ENCODE results near the gene DNAI7. TPM values are rescaled to one million over a fixed set of nuclear protein-coding genes. Genes with fewer than 3 reads are reported as not detected.
A peak's percentile ranks its signal among the peaks of the same experiment; 100 is the strongest.

DNAI7 gene
- total and polyA plus RNA-seq, 2 donors (not counting 1 experiment from before 2014, with no cell fraction given) = 0.62 TPM; not detected in 1

GRCh38 chr12:25063873-25064628 lies 130.9 kb downstream of the DNAI7 start:
- H3K4me1 Mint-ChIP-seq = peaks cover 68% of the 10 kb centered on the region
- WGBS (ENCODE audit: insufficient coverage) = 71% methylated on average over 1 of the region's 5 CpGs
- DNase-seq (no peak), ATAC-seq (ENCODE audit: low read depth) (no peak)
- intact Hi-C loops (cut with micrococcal nuclease) = no loop called here
- Histone ChIP-seq H3K4me2 (replicated peaks; ENCODE audit: low read depth, low read length, poor library complexity, severe bottlenecking) (no peak overlapping the region), H2AFZ (ENCODE audit: insufficient read depth, low read depth, low read length, poor library complexity, severe bottlenecking) (no peak overlapping the region), H3K27ac (ENCODE audit: low read length in 2 of 2) (peak overlapping the region in 1 of 2 donors; percentile 52), H3K79me2 (ENCODE audit: control insufficient read depth, insufficient read depth, low read length) (peaks cover 98% of the 10 kb centered on the region), H3K4me3 (ENCODE audit: control extremely low read depth in 1 of 5, extremely low read depth in 1 of 5, insufficient read depth in 1 of 5, low read depth in 2 of 5, low read length in 4 of 5) (no peak overlapping the region), H3K9me3 (ENCODE audit: control extremely low read depth in 1 of 3, control insufficient read depth in 2 of 3, insufficient read depth in 1 of 3, low read length in 2 of 3) (peaks cover 0 to 1% (median 0%) of the 10 kb centered on the region in 3 donors), H4K20me1 (ENCODE audit: control insufficient read depth, insufficient read depth, low read length, poor library complexity, severe bottlenecking) (peaks cover 67% of the 10 kb centered on the region), H3K9ac (ENCODE audit: low read length) (no peak overlapping the region), H3K36me3 (replicated peaks in 1 of 2; ENCODE audit: control extremely low read depth in 1 of 2, control insufficient read depth in 1 of 2, extremely low read depth in 1 of 2, insufficient read depth in 2 of 2, low read length in 1 of 2) (peaks cover 3 to 66% of the 10 kb centered on the region in 2 experiments), H3K4me1 (ENCODE audit: control insufficient read depth in 2 of 2, insufficient read depth in 2 of 2, low read length in 2 of 2) (peaks cover 38 to 44% of the 10 kb centered on the region in 2 donors), H3K27me3 (replicated peaks in 1 of 4; ENCODE audit: control extremely low read depth in 1 of 4, control insufficient read depth in 3 of 4, insufficient read depth in 4 of 4, low read length in 3 of 4) (no peaks in the 10 kb centered on the region)
- no peaks in the 10 kb centered on the region for H3K9me3 Mint-ChIP-seq (ENCODE audit: insufficient read depth)
- H3K27me3 Mint-ChIP-seq = no peaks in the 10 kb centered on the region
- H3K27ac Mint-ChIP-seq = peak overlapping the region; percentile 73
- no peak overlapping the region for H3K4me3 Mint-ChIP-seq
- POLR2A ChIA-PET = interaction anchor here (0.5 kb wide), 1 partner anchor 66 kb away, joined by 3 read pairs; no protein-coding TSS in a partner anchor
- CTCF ChIA-PET = no interaction called here
- no peak for TF ChIP-seq CTCF (IDR thresholded peaks at IDR 0.05)
- TF ChIP-seq EZH2 (IDR thresholded peaks at IDR 0.05; ENCODE audit: borderline replicate concordance, insufficient read depth, low read depth, low read length, poor library complexity, severe bottlenecking) = no peak

- Histone ChIP-seq H3K4me2 (replicated peaks; ENCODE audit: low read depth, low read length, poor library complexity, severe bottlenecking) (peak overlapping the region; percentile 86), H3K4me1 (ENCODE audit: control insufficient read depth in 2 of 2, insufficient read depth in 2 of 2, low read length in 2 of 2) (peaks cover 63 to 71% of the 10 kb centered on the region in 2 donors), H3K36me3 (replicated peaks in 1 of 2; ENCODE audit: control extremely low read depth in 1 of 2, control insufficient read depth in 1 of 2, extremely low read depth in 1 of 2, insufficient read depth in 2 of 2, low read length in 1 of 2) (peaks cover 0 to 17% of the 10 kb centered on the region in 2 experiments), H3K27ac (ENCODE audit: low read length in 2 of 2) (peak overlapping the region in 1 of 2 donors; percentile 65), H3K27me3 (replicated peaks in 1 of 4; ENCODE audit: control extremely low read depth in 1 of 4, control insufficient read depth in 3 of 4, insufficient read depth in 4 of 4, low read length in 3 of 4) (no peaks in the 10 kb centered on the region), H3K9me3 (ENCODE audit: control extremely low read depth in 1 of 3, control insufficient read depth in 2 of 3, insufficient read depth in 1 of 3, low read length in 2 of 3) (peaks cover 0 to 1% (median 0%) of the 10 kb centered on the region in 3 donors), H4K20me1 (ENCODE audit: control insufficient read depth, insufficient read depth, low read length, poor library complexity, severe bottlenecking) (peaks cover 54% of the 10 kb centered on the region), H3K79me2 (ENCODE audit: control insufficient read depth, insufficient read depth, low read length) (peaks cover 100% of the 10 kb centered on the region), H3K9ac (ENCODE audit: low read length) (peak overlapping the region; percentile 20), H2AFZ (ENCODE audit: insufficient read depth, low read depth, low read length, poor library complexity, severe bottlenecking) (no peak overlapping the region), H3K4me3 (ENCODE audit: control extremely low read depth in 1 of 5, extremely low read depth in 1 of 5, insufficient read depth in 1 of 5, low read depth in 2 of 5, low read length in 4 of 5) (peak overlapping the region in 2 of 5 experiments; percentile 17 to 36)
- DNase-seq (peak; percentile 40), ATAC-seq (ENCODE audit: low read depth) (peak; percentile 40)
- Mint-ChIP-seq H3K4me1 (peaks cover 82% of the 10 kb centered on the region), H3K4me3 (peak overlapping the region; percentile 79), H3K9me3 (ENCODE audit: insufficient read depth) (no peaks in the 10 kb centered on the region), H3K27me3 (no peaks in the 10 kb centered on the region), H3K27ac (peak overlapping the region; percentile 85)
- POLR2A ChIA-PET = no interaction called here
- CTCF ChIA-PET = interaction anchor here (1.0 to 2.0 kb wide), 5 partner anchors 13 to 94 kb away, joined by 3 to 8 read pairs (median 5); no protein-coding TSS in a partner anchor
- TF ChIP-seq CTCF (IDR thresholded peaks at IDR 0.05) (no peak), EZH2 (IDR thresholded peaks at IDR 0.05; ENCODE audit: borderline replicate concordance, insufficient read depth, low read depth, low read length, poor library complexity, severe bottlenecking) (no peak)
- intact Hi-C loops (cut with micrococcal nuclease) = loop anchor here (10.0 kb wide), 2 partner anchors 244 to 1056 kb away; no protein-coding TSS in a partner anchor
Observed at GRCh38 chr12:25058658-25059058, 136.3 kb downstream of the DNAI7 start.

All from B cell (primary cell).